CD14-positive monocyte (primary cell): Measurements from ENCODE around the gene TMEM150A. TPM values are rescaled to one million over a fixed set of nuclear protein-coding genes. Genes with fewer than 3 reads are reported as not detected.

Source experiments
- DNase-seq, 3 donors: peaks; one replicate each; pipeline ENCODE4 v3.0.0-alpha.2; 2011 to 2022
- H2AFZ ChIP-seq: 2 replicates; pipeline ENCODE4 v1.6.0; 2012; ENCODE audit warnings: mild to moderate bottlenecking, low read depth, low read length, inconsistent platforms; ENCODE audit not compliant: insufficient read depth, poor library complexity, severe bottlenecking
- H3K27ac ChIP-seq, 2 donors: 1 replicate in 1 of 2; 2 replicates in 1 of 2; pipeline ENCODE4 v1.5.1; 2012 to 2013; ENCODE audit warnings: low read length in 2 of 2, control low read depth in 1 of 2, inconsistent platforms in 1 of 2, low read depth in 1 of 2, mild to moderate bottlenecking in 1 of 2
- H3K27me3 ChIP-seq, 2 donors: one replicate each; pipeline versions ENCODE4 v1.6.0 to v1.6.1; 2011 to 2013; ENCODE audit warnings: low read length in 2 of 2; ENCODE audit not compliant: control insufficient read depth in 2 of 2, insufficient read depth in 2 of 2
- H3K36me3 ChIP-seq, 2 donors: replicated peaks in 1 of 2; 1 replicate in 1 of 2; 2 replicates in 1 of 2; pipeline versions ENCODE4 v1.5.1 to v1.6.1; 2012 to 2013; ENCODE audit warnings: low read length in 2 of 2, control low read depth in 1 of 2, inconsistent platforms in 1 of 2, mild to moderate bottlenecking in 1 of 2; ENCODE audit not compliant: insufficient read depth in 2 of 2, control insufficient read depth in 1 of 2
- H3K4me1 ChIP-seq, 2 donors: 1 replicate in 1 of 2; 2 replicates in 1 of 2; pipeline versions ENCODE4 v1.5.1 to v1.6.1; 2012 to 2013; ENCODE audit warnings: low read length in 2 of 2, control low read depth in 1 of 2, inconsistent platforms in 1 of 2, mild to moderate bottlenecking in 1 of 2, moderate library complexity in 1 of 2; ENCODE audit not compliant: insufficient read depth in 2 of 2, control insufficient read depth in 1 of 2
- H3K4me2 ChIP-seq: replicated peaks from 2 replicates; pipeline ENCODE3; 2012; ENCODE audit warnings: low read length, moderate library complexity, mild to moderate bottlenecking; ENCODE audit not compliant: poor library complexity, severe bottlenecking; ENCODE audit errors: extremely low read depth
- H3K4me3 ChIP-seq, 3 experiments: fragments of 200-600 bp in 1 of 3; sonication (generic) in 1 of 3; replicated peaks in 1 of 3; 1 replicate in 2 of 3; 2 replicates in 1 of 3; pipeline ENCODE4 v1.5.1; 2011 to 2013; ENCODE audit warnings: low read length in 3 of 3, mild to moderate bottlenecking in 3 of 3, control low read depth in 2 of 3, low read depth in 2 of 3, inconsistent platforms in 1 of 3, moderate library complexity in 1 of 3
- H3K79me2 ChIP-seq: 2 replicates; pipeline ENCODE4 v1.6.0; 2012; ENCODE audit warnings: mild to moderate bottlenecking, control low read depth, inconsistent platforms, low read length, moderate library complexity; ENCODE audit not compliant: insufficient read depth
- H3K9ac ChIP-seq: 2 replicates; pipeline ENCODE4 v1.6.0; 2017; ENCODE audit warnings: low read length, mild to moderate bottlenecking; ENCODE audit not compliant: insufficient read depth, poor library complexity, severe bottlenecking
- H3K9me3 ChIP-seq, 2 donors: replicated peaks in 1 of 2; 1 replicate in 1 of 2; 2 replicates in 1 of 2; pipeline versions ENCODE4 v1.5.1 to v1.6.1; 2012 to 2013; ENCODE audit warnings: low read length in 2 of 2, control low read depth in 1 of 2; ENCODE audit not compliant: control insufficient read depth in 1 of 2, insufficient read depth in 1 of 2
- H4K20me1 ChIP-seq: 2 replicates; pipeline ENCODE4 v1.6.0; 2012; ENCODE audit warnings: mild to moderate bottlenecking, low read length, control low read depth, moderate library complexity; ENCODE audit not compliant: insufficient read depth
- H3K27ac Mint-ChIP-seq, 7 donors: one replicate each; pipeline ENCODE4 v1.8.0; 2020; ENCODE audit warnings: mild to moderate bottlenecking in 7 of 7, mixed read lengths in 7 of 7, moderate library complexity in 6 of 7, inconsistent platforms in 2 of 7
- H3K27me3 Mint-ChIP-seq, 3 donors: one replicate each; pipeline ENCODE4 v1.8.0; 2021 to 2022; ENCODE audit warnings: low read depth in 3 of 3, mild to moderate bottlenecking in 3 of 3, mixed read lengths in 3 of 3, moderate library complexity in 3 of 3, inconsistent platforms in 1 of 3
- H3K36me3 Mint-ChIP-seq, 2 donors: one replicate each; pipeline ENCODE4 v1.8.0; 2020; ENCODE audit warnings: mixed read lengths in 2 of 2, inconsistent platforms in 1 of 2, mild to moderate bottlenecking in 1 of 2
- H3K4me1 Mint-ChIP-seq: one replicate; pipeline ENCODE4 v1.8.0; 2020; ENCODE audit warnings: mild to moderate bottlenecking, mixed read lengths
- H3K4me3 Mint-ChIP-seq, 2 donors: one replicate each; pipeline ENCODE4 v1.8.0; 2020; ENCODE audit warnings: mild to moderate bottlenecking in 2 of 2, mixed read lengths in 2 of 2, moderate library complexity in 1 of 2
- H3K9me3 Mint-ChIP-seq, 7 donors: one replicate each; pipeline ENCODE4 v1.8.0; 2020 to 2022; ENCODE audit warnings: mixed read lengths in 7 of 7, mild to moderate bottlenecking in 6 of 7, moderate library complexity in 6 of 7, inconsistent platforms in 2 of 7
- CTCF ChIP-seq: fragments of 200-600 bp; IDR thresholded peaks from one replicate; pipeline ENCODE4 v1.8.0; 2022; ENCODE audit warnings: antibody characterized with exemption, mild to moderate bottlenecking
- WGBS: methylation state at CpG from one replicate; pipeline ENCODE4 v1.1.5; 2013; ENCODE audit warnings: missing lambda C conversion rate; ENCODE audit not compliant: insufficient coverage; 5-methylcytosine and 5-hydroxymethylcytosine counted together
- intact Hi-C, 2 donors: fragments of 100-400 bp; cut with micrococcal nuclease; formaldehyde crosslinking; loops; one replicate each; pipeline versions ENCODE4 v1.15.0 to v1.15.1; 2023
- polyA plus RNA-seq, 3 donors: library from polyadenylated mRNA; depleted of rRNA in 1 of 3; unstranded in 2 of 3; stranded (reverse) in 1 of 3; fragments of 300-500 nt in 2 of 3; fragments of >200 nt in 1 of 3; fragmentation: Illumina TruSeq in 2 of 3; gene quantifications; 1 replicate in 2 of 3; 2 replicates in 1 of 3; pipeline ENCODE4 v1.2.3, GENCODE V29; 2012 to 2021

Gene TMEM150A
- polyA plus RNA-seq, 3 donors, result 24.7 to 29.1 (median 26.6) TPM

- H2AFZ ChIP-seq, result peak overlapping the region; percentile 89
- 1% methylated on average over 29 of the region's 36 CpGs for WGBS
- Mint-ChIP-seq H3K27me3 (peaks cover 1 to 4% (median 3%) of the 10 kb centered on the region in 3 donors), H3K27ac (peak overlapping the region in 6 of 7 donors; percentile 45 to 80 (median 73)), H3K36me3 (peaks cover 29 to 36% of the 10 kb centered on the region in 2 donors), H3K9me3 (no peaks in the 10 kb centered on the region), H3K4me1 (peaks cover 42% of the 10 kb centered on the region), H3K4me3 (peak overlapping the region; percentile 85 to 91)
- peaks cover 14% of the 10 kb centered on the region for H3K79me2 ChIP-seq
- H3K4me1 ChIP-seq, result peaks cover 25 to 40% of the 10 kb centered on the region in 2 donors
- intact Hi-C loops, result loop anchor here (5.0 kb wide), 2 partner anchors 35 to 40 kb away; partner anchors contain the start of gene GGCX (in 1 of the 2)
- H3K27me3 ChIP-seq, result no peaks in the 10 kb centered on the region
- no peak for TF ChIP-seq CTCF
- no peaks in the 10 kb centered on the region for H3K9me3 ChIP-seq
- H3K9ac ChIP-seq, result peak overlapping the region; percentile 69
- H3K36me3 ChIP-seq, result peaks cover 25 to 48% of the 10 kb centered on the region in 2 donors
- H3K4me2 ChIP-seq, result peak overlapping the region; percentile 99
- peaks cover 61% of the 10 kb centered on the region for H4K20me1 ChIP-seq
- H3K4me3 ChIP-seq, result peak overlapping the region; percentile 58 to 95 (median 82)
- DNase-seq, result no peak
- peak overlapping the region; percentile 17 to 63 for H3K27ac ChIP-seq
Observed at GRCh38 chr2:85601771-85602475, 575 bp downstream of the TMEM150A start.

GRCh38 chr2:85600951-85601770, 1.3 kb downstream of the TMEM150A start:
- H3K4me3 Mint-ChIP-seq, result peak overlapping the region; percentile 85 to 91
- DNase-seq, result no peak
- H3K27me3 Mint-ChIP-seq, result peaks cover 1 to 4% (median 3%) of the 10 kb centered on the region in 3 donors
- peak overlapping the region in 3 of 7 donors; percentile 30 to 80 (median 42) for H3K27ac Mint-ChIP-seq
- Histone ChIP-seq H3K4me3 (peak overlapping the region in 1 of 3 experiments; percentile 95), H3K27ac (peak overlapping the region in 1 of 2 donors; percentile 63), H3K9me3 (no peaks in the 10 kb centered on the region), H3K4me1 (peaks cover 33 to 48% of the 10 kb centered on the region in 2 donors), H2AFZ (no peak overlapping the region), H3K36me3 (peaks cover 27 to 45% of the 10 kb centered on the region in 2 donors), H4K20me1 (peaks cover 64% of the 10 kb centered on the region), H3K27me3 (no peaks in the 10 kb centered on the region), H3K79me2 (peaks cover 22% of the 10 kb centered on the region), H3K4me2 (peak overlapping the region; percentile 99), H3K9ac (peak overlapping the region; percentile 69)
- H3K36me3 Mint-ChIP-seq, result peaks cover 33 to 39% of the 10 kb centered on the region in 2 donors
- H3K4me1 Mint-ChIP-seq, result peaks cover 48% of the 10 kb centered on the region
- intact Hi-C loops, result loop anchor here (5.0 kb wide), 2 partner anchors 34 to 39 kb away; partner anchors contain the start of gene GGCX (in 1 of the 2)
- TF ChIP-seq CTCF, result no peak
- WGBS, result 93% methylated on average over 3 of the region's 6 CpGs
- no peaks in the 10 kb centered on the region for H3K9me3 Mint-ChIP-seq
